Hematopoietic multipotent progenitor cell treated with erythropoietin and hydrocortisone succinate and interleukin-3 and kit ligand, for 6 days (in vitro differentiated cells): Measurements from ENCODE around the gene FIGNL1.
"Not testable (repeated sequence)": the region's sequence is repeated elsewhere in the genome, so short reads cannot be mapped to it uniquely, and the experiment has no call there.

Experiments used
- DNase-seq: peaks from one replicate; pipeline ENCODE4 v3.0.0-alpha.2; 2015

The FIGNL1 gene

DNA sequence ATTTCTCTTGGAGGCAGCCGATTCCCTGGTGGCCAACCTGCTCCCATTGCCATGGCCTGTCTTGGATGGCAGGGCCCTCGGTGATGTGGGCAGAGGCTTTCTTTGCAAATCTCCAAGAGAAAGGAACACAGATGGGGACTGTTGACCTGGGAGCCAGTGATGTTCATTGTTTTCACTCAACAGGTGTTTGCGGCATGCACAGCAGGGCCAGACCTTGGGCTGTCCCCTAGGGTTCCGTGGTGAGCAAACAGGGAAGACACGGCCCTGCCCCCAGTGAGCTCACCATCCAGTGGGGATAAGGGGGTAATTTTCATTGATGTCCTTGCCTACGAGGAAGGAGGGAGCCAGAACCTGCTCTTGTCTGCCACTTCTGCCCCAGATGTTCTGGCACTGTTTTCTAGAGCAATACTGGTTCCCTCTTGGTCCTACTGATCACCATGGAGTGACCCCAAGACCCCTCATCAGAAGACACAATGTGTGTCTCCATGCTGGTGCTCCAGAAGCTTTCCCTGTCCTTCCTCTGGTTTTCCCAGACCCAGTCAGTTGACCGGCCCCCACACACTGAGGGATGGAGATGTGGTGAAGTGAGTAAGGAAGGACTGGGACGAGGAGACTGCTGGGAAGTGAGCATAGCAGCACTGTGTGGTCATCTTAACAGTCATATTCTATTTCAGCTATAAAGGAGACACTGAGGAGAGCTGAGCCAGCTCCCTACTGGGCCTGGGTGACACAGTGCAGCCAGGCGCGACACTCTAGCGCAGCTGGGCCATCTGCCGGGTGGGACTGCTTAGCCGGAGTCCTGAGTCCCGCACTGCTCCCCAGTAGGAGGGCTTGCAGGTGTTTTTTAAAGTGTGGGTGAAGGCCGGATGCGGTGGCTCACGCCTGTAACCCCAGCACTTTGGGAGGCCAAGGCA lies 20.4 kb upstream of the FIGNL1 start:
- no peak for DNase-seq

DNA sequence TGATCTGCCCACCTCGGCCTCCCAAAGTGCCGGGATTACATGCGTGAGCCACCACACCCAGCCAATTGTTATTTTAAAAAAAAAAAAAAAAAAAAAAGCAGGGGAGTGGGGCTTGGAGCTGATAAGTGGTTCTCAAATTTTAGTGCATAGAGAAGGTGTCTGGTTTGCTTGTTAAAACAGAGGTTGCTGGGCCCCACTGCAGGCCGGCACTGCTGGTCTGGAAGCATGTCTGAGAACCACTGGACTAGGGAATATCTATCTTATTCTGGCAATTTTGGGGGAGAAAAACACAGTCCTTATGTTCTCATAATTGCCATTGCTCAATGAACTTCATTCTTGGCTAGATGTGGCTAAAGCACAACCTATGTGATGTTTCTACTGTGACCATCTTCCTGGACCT lies 19.0 kb upstream of the FIGNL1 start:
- no peak for DNase-seq

DNA sequence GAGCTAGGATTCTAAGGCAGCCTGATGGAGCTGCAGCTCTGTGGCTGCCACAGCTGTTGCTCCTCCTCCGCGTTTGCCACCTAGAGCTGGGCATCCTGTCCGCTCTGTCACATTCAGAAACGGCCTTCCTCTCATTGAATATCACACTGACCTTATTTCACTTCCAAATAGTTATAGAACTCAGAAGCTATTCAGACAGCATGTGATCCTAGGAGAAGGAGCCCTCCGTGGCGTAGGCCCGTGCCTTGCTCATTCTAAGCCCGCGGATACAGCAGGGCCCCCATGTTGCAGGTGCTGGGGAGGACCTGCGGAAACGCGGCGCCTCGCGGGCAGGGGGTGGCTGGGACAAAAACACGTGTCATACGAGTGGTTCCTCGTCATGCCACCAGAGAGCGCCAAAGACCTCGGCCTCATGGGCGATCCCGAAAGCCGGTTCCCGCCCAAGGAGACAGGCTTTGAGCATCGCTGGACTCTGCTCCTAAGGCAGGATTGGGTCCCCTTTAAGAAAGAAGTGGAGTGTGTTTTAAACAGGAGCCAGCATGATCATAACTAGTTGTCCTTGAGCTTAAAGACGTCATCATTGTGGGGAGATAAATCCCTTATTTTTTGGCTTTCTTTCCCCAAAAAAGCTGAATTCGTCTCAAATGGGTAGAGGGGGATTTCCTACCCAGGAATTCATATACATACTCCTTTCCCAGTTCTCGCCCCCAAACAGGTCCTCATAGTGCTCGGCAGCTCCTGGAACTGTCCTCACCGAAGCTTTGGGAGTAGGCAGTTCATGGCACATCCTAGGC lies 17.9 kb upstream of the FIGNL1 start:
- DNase-seq = peak; percentile 88

DNA sequence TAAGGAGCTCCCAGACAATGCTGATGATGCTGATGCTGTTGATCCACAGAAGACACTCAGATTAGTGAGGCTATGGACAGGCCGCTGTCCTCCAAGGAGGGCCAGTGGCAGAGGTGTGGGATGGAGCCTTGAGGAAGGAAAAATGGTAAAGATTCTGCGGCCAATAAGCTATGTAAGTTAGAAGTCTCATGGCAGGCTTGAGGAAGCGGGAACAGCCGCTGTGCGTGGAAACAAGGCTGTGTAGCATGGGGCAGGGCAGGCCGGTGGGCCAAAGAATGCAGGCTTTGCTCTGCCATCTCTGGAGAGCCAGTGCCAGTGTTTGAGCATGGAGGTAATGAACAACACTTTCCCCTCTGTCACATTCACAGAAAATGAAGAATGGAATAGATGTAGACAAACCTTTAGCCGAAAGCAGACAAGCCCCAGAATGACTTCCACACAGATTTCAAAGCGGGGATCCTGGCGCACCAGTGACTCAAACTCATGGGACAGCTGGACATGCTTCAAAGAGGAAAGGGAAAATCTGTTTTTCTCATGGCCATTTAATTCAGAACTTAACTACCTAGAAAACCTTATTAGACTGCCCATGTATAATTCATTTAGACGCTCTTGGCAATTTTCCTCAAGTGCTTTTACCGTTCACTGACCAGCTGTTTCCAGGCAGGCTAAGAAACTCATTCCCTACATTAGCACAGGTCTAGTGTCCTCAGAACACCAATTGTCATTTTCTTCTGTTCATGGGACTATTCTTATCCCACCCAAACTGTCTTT lies 16.9 kb upstream of the FIGNL1 start:
- DNase-seq = no peak

DNA sequence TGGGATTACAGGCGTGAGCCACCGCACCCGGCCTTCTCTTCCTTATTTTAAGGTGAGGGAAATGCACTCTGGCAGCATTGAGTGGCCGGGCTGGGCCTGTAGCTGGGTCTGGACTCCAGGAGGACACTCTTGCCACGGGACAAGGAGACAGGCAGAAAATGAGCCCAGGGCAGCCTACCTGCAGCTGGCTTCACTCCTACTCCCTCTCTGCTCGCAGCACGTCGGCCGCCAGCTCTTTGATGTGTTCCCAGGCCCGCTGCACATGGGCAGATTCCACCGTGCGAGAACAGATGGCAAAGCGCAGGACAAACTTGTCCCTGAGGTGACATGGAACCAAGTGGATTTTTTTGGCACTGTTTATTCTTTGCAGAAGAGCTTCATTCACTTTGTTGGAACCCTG lies 12.9 kb upstream of the FIGNL1 start:
- DNase-seq = no peak

DNA sequence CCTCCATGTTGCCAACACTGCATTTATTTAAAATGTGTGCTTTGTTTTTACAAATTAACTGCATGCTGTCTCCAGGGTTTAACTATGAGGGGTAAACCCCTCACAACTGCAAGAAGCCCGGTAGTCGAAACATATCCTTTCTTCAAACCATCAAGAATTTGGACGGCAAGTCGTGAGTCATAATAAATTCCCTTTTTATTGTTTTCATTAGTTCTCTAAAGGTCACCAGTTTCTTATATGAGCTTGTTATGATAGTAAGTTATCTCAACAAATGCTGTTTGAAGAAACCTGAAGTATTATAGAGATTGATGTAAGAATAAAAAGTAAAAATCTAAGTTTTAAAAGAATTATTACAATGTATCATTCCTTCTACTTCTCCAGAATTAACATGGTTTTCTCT lies 12.2 kb upstream of the FIGNL1 start:
- no peak for DNase-seq

DNA sequence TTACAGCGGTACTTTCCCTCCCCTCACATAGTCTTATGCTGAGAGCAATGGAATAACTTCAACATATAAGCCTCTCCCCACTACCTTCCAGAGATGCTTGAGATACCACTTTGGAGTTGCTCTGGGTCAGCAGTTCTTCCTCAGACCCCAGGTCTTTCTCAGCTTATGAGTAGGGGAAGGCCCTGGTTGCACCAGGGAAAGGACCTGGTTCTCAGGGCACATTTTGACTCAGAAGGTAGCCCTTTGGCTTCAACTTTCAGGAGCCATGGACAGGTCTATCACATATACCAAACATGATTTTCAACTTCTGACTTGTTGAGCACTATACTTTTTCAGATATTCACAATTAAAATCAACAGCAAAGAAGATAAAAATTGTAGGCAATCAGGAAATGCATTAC lies 11.5 kb upstream of the FIGNL1 start:
- DNase-seq = no peak

DNA sequence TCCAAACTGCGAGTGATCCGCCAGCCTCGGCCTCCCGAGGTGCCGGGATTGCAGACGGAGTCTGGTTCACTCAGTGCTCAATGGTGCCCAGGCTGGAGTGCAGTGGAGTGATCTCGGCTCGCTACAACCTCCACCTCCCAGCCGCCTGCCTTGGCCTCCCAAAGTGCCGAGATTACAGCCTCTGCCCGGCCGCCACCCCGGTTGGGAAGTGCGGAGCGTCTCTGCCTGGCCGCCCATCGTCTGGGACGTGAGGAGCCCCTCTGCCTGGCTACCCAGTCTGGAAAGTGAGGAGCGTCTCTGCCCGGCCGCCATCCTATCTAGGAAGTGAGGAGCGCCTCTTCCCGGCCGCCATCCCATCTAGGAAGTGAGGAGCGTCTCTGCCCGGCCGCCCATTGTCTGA lies 9.0 kb upstream of the FIGNL1 start:
- DNase-seq = not testable (repeated sequence)

DNA sequence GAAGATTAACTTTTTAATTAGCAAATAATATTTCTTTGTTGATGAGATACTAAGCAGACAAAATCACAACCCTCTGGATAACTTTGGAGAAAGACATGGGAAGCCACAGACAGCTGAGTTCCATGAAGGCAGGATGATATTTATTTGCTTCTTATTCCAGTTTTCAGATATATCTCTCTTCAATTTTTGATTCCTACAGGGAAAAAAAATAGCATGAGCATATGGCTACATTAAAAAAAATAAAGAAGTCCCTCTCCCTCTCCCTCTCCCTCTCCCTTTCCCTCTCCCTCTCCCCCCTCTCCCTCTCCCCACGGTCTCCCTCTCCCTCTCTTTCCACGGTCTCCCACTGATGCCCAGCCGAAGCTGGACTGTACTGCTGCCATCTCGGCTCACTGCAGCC lies 8.5 kb upstream of the FIGNL1 start:
- DNase-seq = not testable (repeated sequence)

DNA sequence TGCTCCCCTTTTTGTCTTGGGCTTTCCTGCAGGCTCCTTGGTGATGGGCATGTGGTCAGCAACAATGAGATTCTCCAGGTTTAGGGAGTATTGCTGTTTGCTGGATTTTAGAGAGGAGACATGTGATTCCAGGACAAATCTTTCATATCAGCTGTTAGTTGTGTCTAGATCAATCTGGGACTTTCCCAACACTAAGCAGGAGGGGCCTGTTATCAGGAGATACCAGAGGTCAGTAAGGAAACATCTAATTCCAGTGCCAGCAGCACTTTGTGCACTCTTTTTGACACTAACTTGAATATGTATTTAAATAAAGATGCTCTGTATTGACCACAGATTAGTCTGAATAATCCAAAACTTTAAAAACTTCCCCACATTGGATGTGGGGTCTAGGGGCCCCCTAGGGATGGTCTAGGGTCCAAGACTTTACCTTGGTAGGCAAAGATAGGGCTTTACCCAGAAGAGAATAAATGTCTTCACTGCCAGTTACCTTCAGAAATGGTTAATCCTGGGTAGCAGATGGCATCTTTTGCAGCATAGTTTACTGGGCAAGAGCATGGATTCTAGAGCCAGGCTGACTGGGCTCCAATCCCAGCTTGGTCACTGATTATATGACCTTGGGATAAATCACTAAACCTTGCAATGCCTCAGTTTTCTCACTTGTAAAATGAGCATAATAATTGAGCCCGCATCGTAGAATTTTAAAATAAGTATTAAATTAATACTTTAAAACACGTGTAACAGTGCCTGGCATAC lies 6.4 kb upstream of the FIGNL1 start:
- peak; percentile 28 for DNase-seq

DNA sequence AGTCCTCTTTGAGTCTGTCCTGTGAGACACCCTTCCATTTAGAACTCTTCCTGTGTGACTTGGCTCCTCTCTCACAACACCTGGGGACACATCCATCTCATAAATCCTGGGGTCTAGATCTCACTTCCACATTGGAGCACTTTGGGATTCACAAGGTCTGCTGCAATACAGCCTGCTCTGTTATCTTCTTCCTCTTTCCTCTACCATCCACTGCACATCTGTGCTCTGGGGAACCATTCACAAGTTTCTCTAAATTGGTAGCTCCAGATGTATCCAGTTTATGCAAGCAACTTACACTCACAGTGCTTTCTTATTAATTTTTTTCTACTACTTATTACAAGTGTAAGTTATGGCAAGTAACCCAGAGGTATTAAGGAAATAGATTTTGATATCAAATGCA lies 5.5 kb upstream of the FIGNL1 start:
- DNase-seq = no peak

DNA sequence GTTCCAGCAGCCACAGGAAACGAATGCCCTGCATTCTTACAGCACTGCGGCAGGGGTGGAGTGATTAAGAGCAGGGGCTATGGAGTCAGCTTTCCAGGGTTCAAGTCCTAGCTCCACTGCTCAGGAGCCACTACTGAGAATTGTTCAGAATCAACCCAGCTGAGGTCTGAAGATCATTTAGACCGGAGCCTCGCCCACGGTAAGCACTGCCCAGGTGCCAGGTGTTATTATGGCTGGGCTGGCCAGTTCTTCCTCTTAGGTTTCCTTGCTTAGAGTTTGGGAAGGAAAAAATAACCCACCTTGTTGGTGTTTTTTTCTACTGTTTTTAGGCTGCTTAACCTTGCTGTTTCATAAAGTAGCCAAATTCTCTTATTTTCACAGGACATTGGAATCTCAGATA lies 4.8 kb upstream of the FIGNL1 start:
- DNase-seq = no peak

DNA sequence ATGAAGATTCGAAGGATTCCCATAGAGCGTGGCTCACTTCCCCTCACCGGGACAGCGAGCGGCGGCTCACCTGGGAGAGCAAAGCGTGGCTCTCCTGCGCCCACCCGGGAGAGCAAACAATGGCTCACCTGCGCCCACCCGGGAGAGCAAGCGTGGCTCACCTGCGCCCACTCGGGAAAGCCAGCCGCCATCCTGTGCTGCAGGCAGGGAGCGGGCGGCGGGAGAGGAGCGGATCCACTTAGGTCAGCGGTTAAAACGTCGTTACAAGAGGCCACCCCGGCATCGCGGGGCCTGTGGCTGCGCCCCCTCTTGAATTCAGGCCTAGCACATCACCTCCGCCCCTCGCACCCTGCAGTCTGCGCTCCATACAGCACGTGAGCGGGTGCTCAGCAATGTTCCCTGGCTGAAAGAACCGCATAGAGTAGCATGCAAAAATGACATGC lies 461 bp upstream of the FIGNL1 start:
- peak; percentile 25 for DNase-seq

DNA sequence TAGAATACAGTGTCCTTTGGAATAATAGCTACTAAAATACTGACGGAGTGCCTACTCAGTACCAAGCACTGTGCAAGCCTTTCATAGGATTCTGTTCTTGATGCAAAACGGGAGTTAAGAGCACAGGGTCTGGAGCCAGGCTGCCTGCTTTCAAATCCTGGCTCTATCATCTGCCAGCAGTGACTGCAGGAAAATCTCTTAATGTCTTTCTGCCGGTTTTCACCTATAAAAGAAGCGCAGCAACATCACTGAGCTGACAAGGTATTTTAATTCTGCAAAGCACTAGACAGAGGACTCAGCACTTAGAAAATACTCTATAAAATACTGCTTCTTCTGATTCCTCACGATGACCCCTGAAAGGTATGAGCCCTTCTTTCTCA lies 659 bp downstream of the FIGNL1 start:
- DNase-seq = peak; percentile 7

DNA sequence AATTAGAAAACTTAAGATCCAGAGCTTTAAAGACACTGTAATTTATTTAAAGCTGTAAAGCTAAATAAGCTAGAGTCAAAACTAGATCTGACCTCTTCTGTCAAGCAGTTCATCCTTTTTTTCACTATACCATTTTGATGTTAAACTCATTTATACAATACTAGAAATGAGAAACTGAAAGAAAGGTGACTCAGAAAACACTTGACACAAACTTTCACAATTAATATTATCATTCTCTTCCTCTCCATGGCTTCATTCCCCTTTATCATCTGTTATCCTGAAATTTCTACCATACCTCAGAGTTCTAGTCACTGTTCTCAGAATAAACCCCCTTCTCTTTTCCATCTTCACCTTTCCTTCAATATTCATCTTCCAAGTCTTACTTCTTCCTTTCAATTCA lies 1.3 kb downstream of the FIGNL1 start:
- no peak for DNase-seq

DNA sequence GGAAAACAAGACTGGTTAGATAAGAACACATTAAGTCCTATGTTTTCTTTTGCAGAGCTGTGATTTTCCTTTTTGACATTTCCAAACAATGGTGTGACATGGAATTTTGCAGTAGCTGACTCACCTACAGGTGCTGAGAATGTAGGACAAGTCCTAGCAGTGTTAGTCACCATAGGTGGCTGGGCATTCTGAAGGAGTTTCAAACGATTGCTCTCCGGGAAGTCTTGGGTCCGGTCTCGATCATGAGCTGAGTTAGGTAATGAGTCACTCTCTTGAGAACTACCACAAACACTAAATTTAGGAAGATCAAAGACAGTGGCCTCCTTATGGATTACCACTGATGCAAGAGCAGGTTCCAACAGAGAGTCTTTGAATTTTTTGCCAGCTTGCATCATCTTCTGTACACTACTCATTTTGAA lies 3.6 kb downstream of the FIGNL1 start:
- no peak for DNase-seq

DNA sequence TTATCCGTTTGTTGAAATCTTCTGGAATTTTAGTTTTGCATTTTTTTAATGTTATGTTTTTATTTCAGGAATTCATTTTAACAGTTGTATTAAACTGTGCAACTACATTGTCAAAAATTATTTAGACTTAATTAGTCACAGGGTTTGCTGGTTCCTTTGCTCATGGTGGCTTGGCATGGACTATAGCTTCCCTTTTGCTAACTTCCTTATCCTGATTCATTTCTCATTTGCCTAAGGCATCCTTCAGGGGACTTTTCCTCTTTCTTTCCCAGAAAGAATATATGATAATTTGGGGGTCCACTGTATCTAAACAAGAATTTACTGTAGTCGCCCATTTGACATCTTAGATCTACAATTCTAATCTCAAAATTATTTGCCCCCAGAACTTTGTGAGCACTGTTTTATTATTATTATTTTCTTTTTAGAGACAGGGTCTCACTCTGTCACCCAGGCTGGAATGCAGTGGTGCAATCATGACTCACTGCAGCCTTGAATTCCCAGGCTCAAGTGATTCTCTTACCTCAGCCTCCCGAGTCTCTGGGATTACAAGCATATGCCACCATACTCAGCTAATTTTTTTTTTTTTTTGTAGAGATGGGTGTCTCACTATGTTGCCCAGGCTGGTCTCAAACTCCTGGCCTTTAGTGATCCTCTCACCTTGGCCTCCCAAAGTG lies 13.9 kb downstream of the FIGNL1 start:
- DNase-seq = no peak

DNA sequence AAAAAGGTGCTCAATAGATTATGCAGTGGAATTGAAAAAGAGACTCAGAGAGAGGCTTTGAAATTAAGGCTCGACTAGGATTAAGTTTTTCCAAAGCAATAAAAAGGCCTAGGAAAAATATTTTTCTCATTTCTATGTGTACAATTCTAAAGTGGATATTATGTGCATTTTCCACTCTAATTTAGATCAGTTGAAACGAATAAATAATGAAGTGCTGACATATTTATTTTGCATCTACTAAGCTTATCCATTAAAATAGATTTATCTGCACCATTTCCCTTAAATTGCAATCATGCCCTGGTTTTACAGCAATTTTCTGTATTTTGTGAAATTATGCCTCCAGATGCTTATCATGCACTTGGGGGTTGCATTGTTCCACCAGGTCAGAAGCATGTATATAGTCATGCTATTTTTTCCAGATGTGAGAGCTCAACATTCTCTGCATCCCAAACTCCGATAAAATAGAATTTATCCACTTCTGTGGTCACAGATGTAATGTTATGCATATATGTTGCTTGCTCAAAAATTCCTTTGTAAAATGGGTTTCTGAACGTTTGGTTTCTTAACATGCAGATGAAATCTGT lies 18.3 kb downstream of the FIGNL1 start:
- DNase-seq = no peak

DNA sequence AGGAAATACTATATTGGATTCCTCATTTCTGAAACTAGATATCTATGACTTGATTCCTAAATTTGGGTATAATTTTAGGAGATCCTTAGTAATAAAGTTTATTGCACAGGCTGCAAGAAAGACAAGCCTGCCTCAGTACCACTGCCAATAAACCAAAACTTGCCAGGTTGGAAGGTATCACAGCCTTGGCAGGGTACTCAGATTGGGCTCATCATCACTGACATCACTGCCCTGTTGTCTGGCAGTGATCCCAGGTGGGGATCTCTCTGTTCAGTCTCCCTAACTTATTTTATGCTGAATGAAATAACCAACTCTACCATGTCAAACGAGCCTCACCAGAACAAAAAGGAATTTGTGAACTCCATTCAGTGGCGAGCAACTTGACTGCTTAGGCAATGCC lies 18.8 kb downstream of the FIGNL1 start:
- no peak for DNase-seq

DNA sequence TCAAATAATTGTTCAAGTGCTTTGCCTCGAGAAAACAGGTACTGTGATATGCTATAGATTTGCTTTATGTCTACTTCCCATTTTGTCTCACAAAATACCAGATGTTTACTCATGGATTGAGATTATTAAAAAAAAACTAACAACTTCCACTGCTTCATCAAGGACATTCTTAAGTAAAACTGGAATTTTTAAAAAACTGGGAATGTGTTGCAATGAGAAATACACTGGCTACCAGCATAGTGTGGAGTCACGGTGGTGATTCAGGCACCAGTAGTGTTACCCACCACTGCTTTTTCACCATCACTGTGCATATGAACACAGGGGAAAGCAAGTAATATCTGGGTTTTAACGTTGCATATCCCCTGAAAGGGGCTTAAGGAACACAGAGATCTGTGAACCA lies 21.2 kb downstream of the FIGNL1 start:
- DNase-seq = no peak

DNA sequence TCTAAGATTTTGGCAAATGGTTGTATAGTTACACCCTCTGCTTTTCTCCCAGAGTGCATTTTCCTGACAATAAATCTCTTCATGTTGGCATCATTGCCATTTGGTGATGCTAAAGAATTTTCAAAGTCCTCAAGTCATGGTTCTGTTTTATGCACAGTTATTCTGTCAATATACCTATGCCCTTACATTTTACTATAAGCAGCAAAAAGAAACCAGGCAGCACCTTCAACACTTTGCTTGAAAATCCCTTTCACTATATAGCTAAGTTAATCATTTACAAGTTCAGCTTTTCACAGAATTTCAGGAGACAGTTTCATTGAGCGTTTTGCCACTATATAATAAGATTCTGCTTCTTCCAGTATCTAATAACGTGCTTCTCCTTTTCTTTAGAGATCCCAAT lies 22.6 kb downstream of the FIGNL1 start:
- no peak for DNase-seq
